M059J (cell line): ENCODE data around the gene DHRS13. TPM values are rescaled to one million over a fixed set of nuclear protein-coding genes. Genes with fewer than 3 reads are reported as not detected.

Experiments used
- DNase-seq: peaks from one replicate; pipeline ENCODE4 v3.0.0-alpha.2; 2012; ENCODE audit warnings: low read depth
- total RNA-seq: library from RNA; depleted of rRNA; stranded (reverse); fragments of >200 nt; shearing (Covaris generic); gene quantifications from 2 replicates; pipeline ENCODE4 v1.2.3, GENCODE V29; 2014; rRNA removed

Gene DHRS13, protein sequence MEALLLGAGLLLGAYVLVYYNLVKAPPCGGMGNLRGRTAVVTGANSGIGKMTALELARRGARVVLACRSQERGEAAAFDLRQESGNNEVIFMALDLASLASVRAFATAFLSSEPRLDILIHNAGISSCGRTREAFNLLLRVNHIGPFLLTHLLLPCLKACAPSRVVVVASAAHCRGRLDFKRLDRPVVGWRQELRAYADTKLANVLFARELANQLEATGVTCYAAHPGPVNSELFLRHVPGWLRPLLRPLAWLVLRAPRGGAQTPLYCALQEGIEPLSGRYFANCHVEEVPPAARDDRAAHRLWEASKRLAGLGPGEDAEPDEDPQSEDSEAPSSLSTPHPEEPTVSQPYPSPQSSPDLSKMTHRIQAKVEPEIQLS
- 7.1 and 9.0 TPM in 2 replicates for total RNA-seq

GRCh38 chr17:28902819-28903545 is at the start of gene DHRS13:
Gene DHRS13, minus strand, starts transcription at chr17:28903079. Its CDS starts 135 bp downstream, at chr17:28902944.
- peak; percentile 84 for DNase-seq

GRCh38 chr17:28951991-28952975 is 49.4 kb upstream of the DHRS13 start:
- DNase-seq: peak; percentile 99

DNA sequence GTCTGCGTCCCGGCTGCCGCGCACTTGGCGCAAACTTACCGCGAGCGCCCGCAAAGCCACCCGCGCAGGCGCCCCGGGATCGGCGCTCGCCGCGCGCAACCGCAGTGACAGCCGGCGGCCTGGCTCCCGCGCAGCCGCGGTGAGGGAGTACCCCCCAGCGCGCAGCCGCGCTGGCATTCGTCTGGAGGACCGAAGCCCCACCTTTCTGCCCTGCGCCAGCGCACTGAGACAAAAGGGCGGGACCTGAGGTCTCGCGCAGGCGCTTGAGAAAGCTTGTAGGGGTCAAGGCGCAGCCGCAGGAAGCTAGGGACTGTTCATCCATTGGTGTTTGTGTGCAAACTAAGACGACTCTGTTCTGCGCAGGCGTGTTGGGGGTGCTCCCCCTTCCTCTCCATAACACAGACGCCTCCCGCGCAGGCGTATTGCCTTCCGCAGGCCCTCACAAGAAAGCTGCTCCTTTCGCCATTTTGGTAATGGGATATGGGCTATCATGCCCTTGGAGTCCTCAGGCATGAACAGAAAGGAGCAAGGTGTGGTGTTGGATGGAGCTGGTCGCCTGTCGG is 48.6 kb upstream of the DHRS13 start, which contains the start of gene PHF12:
PHF12 (minus strand) TSS at position 91 of the 563 bp plus-strand sequence. CDS start 558 bp downstream, outside the sequence.
- peak; percentile 100 for DNase-seq

DNA sequence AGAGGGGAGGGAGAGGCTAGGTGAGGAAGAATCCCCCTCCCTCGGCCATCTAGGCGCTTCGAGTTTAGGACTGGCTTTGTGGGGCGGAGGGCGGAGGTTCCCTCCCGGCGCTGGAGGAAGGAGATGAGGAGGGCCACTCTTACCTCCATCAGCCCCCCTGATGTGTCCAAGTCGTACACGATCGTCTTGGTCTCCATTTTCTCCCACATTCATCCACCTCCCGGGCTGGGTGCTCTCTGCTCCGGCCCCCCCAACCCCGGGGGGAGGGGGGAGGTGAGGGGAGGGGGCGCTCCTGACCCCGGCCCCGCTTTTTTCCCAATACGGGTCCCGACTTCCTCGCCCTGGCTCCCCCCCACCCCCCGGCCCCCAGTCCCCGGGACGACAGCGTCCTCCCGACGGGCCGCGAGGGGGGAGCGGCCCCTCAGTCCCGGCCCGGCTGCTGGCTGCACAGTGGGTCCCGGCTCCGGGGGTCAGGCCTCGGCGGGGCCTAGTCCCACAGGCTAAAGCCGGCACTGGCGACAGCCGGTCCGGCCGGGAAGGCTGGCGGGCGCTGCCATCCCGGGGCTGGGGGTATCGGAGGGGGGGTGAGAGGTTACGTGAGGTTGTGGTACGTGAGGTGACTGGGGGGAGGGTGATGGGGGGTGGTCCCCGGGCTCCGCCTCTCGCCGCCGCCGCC is 48.0 kb upstream of the DHRS13 start:
- DNase-seq: no peak

DNA sequence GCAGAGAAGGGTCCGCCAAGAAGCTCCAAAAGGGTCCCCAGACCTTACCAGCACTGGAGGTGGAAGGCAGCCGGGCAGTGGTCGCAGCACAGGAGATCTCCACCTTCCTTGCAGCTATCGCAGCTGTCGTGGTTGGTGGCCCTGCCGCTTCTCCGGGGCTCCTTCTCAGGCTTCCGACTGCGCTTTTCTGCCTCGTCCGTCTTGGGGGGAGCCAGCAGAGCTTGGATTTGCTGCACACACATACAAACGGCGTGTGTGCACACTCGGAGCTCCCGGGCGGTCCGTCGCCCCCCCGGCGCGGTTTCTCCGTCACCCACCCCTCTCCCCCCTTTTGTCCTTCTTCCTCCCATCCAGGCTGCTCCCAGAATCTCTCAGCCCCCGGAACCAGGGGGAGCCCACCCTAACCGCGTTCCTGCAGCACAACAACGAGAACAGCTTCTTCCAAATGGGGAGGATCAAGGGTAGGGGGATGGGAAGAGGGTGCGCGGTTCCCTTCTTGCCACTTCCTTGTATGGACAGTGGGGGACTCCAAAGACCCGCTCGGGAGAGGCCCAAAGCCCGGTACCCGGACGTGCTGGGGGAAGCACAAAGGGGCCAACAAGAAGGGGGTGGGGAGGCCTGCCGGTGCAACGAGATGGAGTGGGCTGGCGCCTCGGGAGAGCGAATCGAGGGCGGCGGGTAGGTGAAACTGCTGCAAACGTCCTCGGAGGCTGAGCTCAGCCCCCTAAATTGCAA is 47.3 kb upstream of the DHRS13 start:
- peak; percentile 65 for DNase-seq

DNA sequence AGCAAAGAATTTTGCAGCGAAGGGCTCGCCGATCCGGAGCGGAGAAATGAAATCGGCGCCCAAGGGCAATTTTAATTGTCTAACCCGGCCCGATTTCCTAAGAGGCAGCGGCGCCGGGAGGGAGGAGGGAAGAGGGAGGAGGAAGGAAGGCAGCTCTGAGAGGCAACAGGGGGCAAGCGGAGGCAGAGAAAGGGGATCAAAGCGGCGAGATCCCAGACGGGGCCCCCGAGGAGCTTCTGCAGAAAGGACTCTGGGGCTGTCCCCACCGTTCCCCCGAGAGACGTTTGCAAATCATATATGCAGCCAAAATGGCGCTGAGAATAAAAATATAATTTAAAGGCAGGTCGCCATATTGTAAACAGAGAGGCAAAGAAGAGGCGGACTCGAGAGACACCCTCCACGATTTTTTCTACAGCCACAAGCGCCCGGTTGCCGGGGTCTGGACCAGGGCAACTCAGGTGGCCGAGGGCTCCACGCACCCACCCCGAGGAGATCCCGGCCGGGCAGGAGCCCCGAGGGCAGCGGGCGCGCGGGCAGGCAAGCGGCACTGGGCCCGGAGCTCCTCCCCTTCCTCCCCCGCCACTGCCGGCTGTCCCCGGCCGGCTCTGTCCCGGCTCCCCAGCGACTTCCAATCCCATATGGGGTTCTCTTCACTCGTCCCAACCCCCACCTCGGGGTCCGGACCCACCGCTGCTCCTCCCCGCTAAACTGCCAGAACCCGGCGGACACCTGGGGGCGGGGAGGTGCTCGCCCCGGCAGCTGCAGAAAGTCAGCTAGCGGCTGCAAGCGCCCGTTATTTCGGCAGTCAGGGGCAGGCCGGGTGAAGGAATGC is 46.5 kb upstream of the DHRS13 start:
- DNase-seq: peak; percentile 71

DNA sequence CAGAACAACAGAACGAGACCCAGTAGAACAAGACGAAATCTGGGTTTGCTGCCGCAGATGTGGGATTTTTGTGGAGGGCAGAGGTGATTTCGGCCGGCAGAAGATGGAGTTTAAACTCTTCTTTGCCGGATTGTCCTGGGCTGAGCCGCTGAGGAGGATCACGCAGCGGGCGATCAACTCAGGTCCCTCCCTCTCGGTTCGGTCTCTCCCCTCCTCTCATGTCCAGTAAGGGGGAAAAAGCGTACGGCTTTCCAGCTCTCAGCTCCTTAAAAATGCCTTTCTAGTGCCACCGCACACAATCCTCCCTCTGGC is 46.0 kb upstream of the DHRS13 start:
- no peak for DNase-seq

DNA sequence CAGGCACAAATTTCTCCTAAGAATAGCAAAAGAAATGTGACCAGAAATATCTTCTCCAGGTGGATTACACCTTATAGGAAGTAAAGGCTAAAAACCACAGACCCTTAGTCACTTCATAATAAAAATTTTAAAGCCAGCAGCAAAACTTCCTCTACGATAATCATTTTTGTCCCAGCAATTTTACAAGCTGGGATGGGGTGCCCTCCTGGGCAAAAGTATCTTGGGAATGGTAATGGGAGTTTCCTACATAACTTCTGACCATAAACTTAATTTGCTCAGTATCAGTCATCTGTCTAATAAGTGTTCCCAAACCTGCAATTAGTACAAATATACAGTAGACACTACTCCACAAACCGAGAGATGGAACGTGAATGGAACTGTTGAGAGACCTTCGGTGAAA is 45.5 kb upstream of the DHRS13 start:
- peak; percentile 34 for DNase-seq

- no peak for DNase-seq
Observed at GRCh38 chr17:28947639-28948038, 44.8 kb upstream of the DHRS13 start.

DNA sequence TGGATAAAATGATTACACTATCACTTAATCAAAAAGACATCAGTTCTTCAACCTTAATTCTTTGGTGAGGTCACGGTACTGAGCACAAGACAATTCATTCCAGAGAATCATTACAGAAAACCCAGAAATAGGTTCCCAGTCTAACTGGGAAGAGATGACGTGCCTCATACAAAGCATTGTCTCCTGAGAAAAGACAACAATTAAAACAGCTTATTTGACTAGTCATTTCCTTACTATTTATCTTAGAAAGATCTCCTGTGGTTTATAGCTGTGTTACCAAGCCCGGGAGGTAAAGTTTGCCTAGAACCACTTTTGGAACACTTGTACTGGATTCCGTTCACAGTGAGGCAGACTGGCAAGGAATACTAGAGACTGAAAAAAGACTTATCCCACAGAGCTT is 43.4 kb upstream of the DHRS13 start:
- DNase-seq: peak; percentile 94

DNA sequence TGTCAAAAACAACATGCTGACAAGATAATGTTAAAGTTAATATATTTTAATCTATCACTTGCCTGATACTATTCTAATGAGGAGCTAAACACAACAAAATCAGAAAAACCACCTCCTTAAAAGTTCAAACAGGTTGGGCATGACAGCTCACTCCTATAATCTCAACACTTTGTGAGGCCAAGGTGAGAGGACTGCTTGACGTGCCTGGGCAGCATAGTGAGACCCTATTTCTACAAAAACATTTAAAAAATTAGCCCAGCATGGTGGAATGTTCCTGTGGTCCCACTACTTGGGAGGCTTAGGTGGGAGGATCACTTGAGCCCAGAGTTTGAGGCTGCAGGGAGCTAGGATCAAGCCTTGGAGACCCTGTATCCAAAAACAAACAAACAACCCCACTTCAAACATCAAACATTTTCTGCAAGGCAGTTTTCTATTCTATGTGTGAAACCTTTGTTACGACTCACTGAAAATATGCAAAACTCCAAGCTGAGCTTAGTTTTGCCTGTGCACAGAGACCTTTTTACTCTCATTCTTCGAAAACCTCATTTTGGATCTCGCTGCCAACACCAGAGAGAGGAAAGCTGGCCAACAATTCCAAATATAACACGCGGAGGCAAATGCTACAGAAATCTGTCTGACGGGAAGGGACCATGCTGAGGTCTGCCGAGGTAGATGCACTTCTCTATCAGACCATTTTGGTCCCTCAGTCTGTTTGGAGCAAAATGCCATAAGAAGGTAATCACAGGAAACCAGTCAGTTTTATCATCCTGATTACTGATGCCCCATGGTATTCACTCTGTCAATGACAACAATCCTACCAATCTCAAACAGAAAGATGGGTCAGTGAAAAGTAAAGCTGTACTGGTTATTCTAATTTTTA is 42.2 kb upstream of the DHRS13 start:
- DNase-seq: peak; percentile 38

DNA sequence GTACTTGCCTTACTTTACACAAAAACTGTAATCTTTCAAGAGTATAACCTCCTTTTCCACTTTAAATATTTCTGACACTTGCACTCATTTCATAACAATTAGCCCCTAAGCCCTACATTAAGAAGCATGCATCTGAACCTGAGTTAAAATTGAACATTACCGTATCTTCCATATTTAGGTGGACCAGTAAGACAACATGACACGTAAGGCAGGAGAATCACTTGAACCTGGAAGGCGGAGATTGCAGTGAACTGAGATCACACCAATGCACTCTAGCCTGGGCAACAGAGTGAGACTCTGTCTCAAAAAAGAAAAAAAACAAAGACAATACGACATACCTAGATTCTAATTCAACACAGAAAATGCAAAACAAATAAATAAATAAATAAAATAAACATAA is 41.5 kb upstream of the DHRS13 start:
- DNase-seq: no peak

GRCh38 chr17:28942925-28943324 is 40.0 kb upstream of the DHRS13 start:
- DNase-seq: no peak

GRCh38 chr17:28941251-28941650 is 38.4 kb upstream of the DHRS13 start:
- DNase-seq: no peak

DNA sequence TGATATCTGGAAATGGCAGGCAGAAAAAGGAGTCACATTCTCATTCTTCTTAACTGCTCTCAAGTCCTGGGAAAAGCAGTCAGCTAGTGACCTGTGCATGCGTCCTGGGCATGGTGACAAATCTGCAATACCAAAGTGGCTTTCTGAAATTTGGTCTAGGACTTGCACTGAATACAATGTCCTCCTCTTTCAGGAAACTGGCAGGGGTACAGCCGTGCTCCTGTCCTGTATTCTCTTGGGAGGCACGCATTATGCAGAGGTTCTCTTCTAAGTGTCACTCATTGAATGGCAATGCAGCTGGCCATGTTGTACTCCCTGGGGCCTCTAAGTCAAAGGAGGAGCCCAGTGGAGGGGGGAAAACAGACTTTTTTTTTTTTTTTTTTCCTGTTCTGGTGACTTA is 37.8 kb upstream of the DHRS13 start:
- DNase-seq: no peak

- no peak for DNase-seq
Observed at GRCh38 chr17:28940142-28940541, 37.3 kb upstream of the DHRS13 start.

- DNase-seq: no peak
Observed at GRCh38 chr17:28938552-28938951, 35.7 kb upstream of the DHRS13 start.

- no peak for DNase-seq
Observed at GRCh38 chr17:28937044-28937729, 34.3 kb upstream of the DHRS13 start.
